CD14-positive monocyte (primary cell): ENCODE results near the gene RHOXF1. TPM values are rescaled to one million over a fixed set of nuclear protein-coding genes. Genes with fewer than 3 reads are reported as not detected.

Source experiments
- polyA plus RNA-seq, 3 donors: library from polyadenylated mRNA; depleted of rRNA in 1 of 3; unstranded in 2 of 3; stranded (reverse) in 1 of 3; fragments of 300-500 nt in 2 of 3; fragments of >200 nt in 1 of 3; fragmentation: Illumina TruSeq in 2 of 3; gene quantifications; 1 replicate in 2 of 3; 2 replicates in 1 of 3; pipeline ENCODE4 v1.2.3, GENCODE V29; 2012 to 2021

RHOXF1 gene
- polyA plus RNA-seq, 3 donors, result 0.28 TPM; not detected in 2

Other genes with a start within 250 kb of the RHOXF1 start
- gene RNF113A, start 244.2 kb downstream of the RHOXF1 start, polyA plus RNA-seq, result 10 to 100 TPM; 20.4 to 21.6 (median 21.5) TPM
- 100 to 1,000 TPM in 2 of 3 donors, 10 to 100 TPM in 1; 55.6 to 353 (median 321) TPM for gene NDUFA1, start 244.1 kb downstream of the RHOXF1 start, polyA plus RNA-seq
- gene AKAP14, start 220.0 kb downstream of the RHOXF1 start, polyA plus RNA-seq, result not detected
- 1 to 10 TPM; 2.0 to 2.9 (median 2.1) TPM for gene NKAP, start 172.2 kb downstream of the RHOXF1 start, polyA plus RNA-seq
- under 1 TPM in 1 of 3 donors, not detected in 2; 0.05 TPM for gene RHOXF2B, start 38.2 kb downstream of the RHOXF1 start, polyA plus RNA-seq
- gene RHOXF2, start 42.7 kb upstream of the RHOXF1 start, polyA plus RNA-seq, result not detected
- gene ZBTB33, start 134.9 kb upstream of the RHOXF1 start, polyA plus RNA-seq, result 10 to 100 TPM in 1 of 3 donors, 1 to 10 TPM in 2; 4.7 to 10.6 (median 8.6) TPM
- 1 to 10 TPM in 1 of 3 donors, under 1 TPM in 2; 0.10 to 1.2 (median 0.51) TPM for gene TMEM255A, start 195.5 kb upstream of the RHOXF1 start, polyA plus RNA-seq
- under 1 TPM in 1 of 3 donors, not detected in 2; 0.01 TPM for gene ATP1B4, start 246.2 kb upstream of the RHOXF1 start, polyA plus RNA-seq